WTC11 (cell line): Measurements from ENCODE around the gene LHX2.

ENCODE experiments used
- FOXJ3 ChIP-seq: sonication (generic); formaldehyde crosslinking; IDR thresholded peaks from 2 replicates; pipeline ENCODE4 v1.9.0; 2021; ENCODE audit warnings: missing genetic modification reagents, mild to moderate bottlenecking, borderline replicate concordance
- FOXK1 ChIP-seq: sonication (generic); formaldehyde crosslinking; IDR thresholded peaks from 2 replicates; pipeline ENCODE4 v1.8.0; 2022; ENCODE audit warnings: mild to moderate bottlenecking, moderate library complexity, missing genetic modification reagents
- MXD4 ChIP-seq: fragments of 250-450 bp; sonication (Bioruptor Pico); IDR thresholded peaks from 2 replicates; pipeline ENCODE4 v1.8.0; 2021; ENCODE audit warnings: mild to moderate bottlenecking, moderate library complexity, borderline replicate concordance
- NFYB ChIP-seq: sonication (generic); formaldehyde crosslinking; conservative IDR thresholded peaks from 2 replicates; pipeline ENCODE4 v1.8.0; 2022; ENCODE audit warnings: low read depth, missing genetic modification reagents
- NR3C1 ChIP-seq: sonication (generic); formaldehyde crosslinking; conservative IDR thresholded peaks from 2 replicates; pipeline ENCODE4 v1.8.1; 2023; ENCODE audit warnings: low read depth, mild to moderate bottlenecking, missing genetic modification reagents
- SMAD3 ChIP-seq: sonication (generic); formaldehyde crosslinking; IDR thresholded peaks from 2 replicates; pipeline ENCODE4 v1.8.0; 2022; ENCODE audit warnings: missing genetic modification reagents, mild to moderate bottlenecking, borderline replicate concordance
- TP53 ChIP-seq: sonication (generic); formaldehyde crosslinking; IDR thresholded peaks from 2 replicates; pipeline ENCODE4 v1.8.1; 2023; ENCODE audit warnings: mild to moderate bottlenecking, missing genetic modification reagents
- USF1 ChIP-seq: sonication (generic); formaldehyde crosslinking; IDR thresholded peaks from 2 replicates; pipeline ENCODE4 v1.8.0; 2022; ENCODE audit warnings: mild to moderate bottlenecking, missing genetic modification reagents
- ZNF138 ChIP-seq: sonication (generic); formaldehyde crosslinking; conservative IDR thresholded peaks from 2 replicates; pipeline ENCODE4 v1.8.1; 2022; ENCODE audit warnings: mild to moderate bottlenecking, moderate library complexity, missing genetic modification reagents
- ZNF281 ChIP-seq: sonication (generic); formaldehyde crosslinking; IDR thresholded peaks from 2 replicates; pipeline ENCODE4 v1.8.0; 2023; ENCODE audit warnings: mild to moderate bottlenecking, missing genetic modification reagents
- TF ChIP-seq, protein P1 (sequence below): fragments of 200-600 bp; IDR thresholded peaks from 2 replicates; pipeline ENCODE4 v1.8.0; 2022; ENCODE audit warnings: antibody characterized with exemption

- TF ChIP-seq FOXK1 (CRISPR knock-in tag), result no peak
- TF ChIP-seq, protein P1, sequence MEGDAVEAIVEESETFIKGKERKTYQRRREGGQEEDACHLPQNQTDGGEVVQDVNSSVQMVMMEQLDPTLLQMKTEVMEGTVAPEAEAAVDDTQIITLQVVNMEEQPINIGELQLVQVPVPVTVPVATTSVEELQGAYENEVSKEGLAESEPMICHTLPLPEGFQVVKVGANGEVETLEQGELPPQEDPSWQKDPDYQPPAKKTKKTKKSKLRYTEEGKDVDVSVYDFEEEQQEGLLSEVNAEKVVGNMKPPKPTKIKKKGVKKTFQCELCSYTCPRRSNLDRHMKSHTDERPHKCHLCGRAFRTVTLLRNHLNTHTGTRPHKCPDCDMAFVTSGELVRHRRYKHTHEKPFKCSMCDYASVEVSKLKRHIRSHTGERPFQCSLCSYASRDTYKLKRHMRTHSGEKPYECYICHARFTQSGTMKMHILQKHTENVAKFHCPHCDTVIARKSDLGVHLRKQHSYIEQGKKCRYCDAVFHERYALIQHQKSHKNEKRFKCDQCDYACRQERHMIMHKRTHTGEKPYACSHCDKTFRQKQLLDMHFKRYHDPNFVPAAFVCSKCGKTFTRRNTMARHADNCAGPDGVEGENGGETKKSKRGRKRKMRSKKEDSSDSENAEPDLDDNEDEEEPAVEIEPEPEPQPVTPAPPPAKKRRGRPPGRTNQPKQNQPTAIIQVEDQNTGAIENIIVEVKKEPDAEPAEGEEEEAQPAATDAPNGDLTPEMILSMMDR, result no peak
- TF ChIP-seq NR3C1 (CRISPR knock-in tag), result no peak
- TF ChIP-seq NFYB (CRISPR knock-in tag), result no peak
- TF ChIP-seq FOXJ3 (CRISPR knock-in tag), result no peak
- TF ChIP-seq ZNF281 (CRISPR knock-in tag), result no peak
- TF ChIP-seq USF1 (CRISPR knock-in tag), result no peak
- TF ChIP-seq TP53 (CRISPR knock-in tag), result no peak
- no peak for TF ChIP-seq ZNF138 (CRISPR knock-in tag)
- no peak for TF ChIP-seq SMAD3 (CRISPR knock-in tag)
- no peak for TF ChIP-seq MXD4 (CRISPR knock-in tag)
Measured at GRCh38 chr9:124077915-124078572, 66.5 kb downstream of the LHX2 start.
